ENCODE data around the gene FOXD2.

GRCh38 chr1:47436979-47437446, 831 bp upstream of the FOXD2 start:
- no peak for TF ChIP-seq CTCF (conservative IDR thresholded peaks at IDR 0.05 in 1 of 2, IDR thresholded peaks at IDR 0.05 in 1 of 2; ENCODE audit: low read depth in 1 of 2, low read length in 2 of 2)
- no peak for TF ChIP-seq EZH2 (IDR thresholded peaks at IDR 0.05; ENCODE audit: low read length, missing control alignments)
